Non-pigmented ciliary epithelial cell (primary cell): ENCODE results near the gene FGD6.
"Not testable (repeated sequence)": the region's sequence is repeated elsewhere in the genome, so short reads cannot be mapped to it uniquely, and the experiment has no call there.

ENCODE experiments used
- DNase-seq: peaks from one replicate; pipeline ENCODE4 v3.0.0-alpha.2; 2010; ENCODE audit warnings: low read depth

FGD6 gene

GRCh38 chr12:95178136-95178535, 39.1 kb downstream of the FGD6 start:
- no peak for DNase-seq

DNA sequence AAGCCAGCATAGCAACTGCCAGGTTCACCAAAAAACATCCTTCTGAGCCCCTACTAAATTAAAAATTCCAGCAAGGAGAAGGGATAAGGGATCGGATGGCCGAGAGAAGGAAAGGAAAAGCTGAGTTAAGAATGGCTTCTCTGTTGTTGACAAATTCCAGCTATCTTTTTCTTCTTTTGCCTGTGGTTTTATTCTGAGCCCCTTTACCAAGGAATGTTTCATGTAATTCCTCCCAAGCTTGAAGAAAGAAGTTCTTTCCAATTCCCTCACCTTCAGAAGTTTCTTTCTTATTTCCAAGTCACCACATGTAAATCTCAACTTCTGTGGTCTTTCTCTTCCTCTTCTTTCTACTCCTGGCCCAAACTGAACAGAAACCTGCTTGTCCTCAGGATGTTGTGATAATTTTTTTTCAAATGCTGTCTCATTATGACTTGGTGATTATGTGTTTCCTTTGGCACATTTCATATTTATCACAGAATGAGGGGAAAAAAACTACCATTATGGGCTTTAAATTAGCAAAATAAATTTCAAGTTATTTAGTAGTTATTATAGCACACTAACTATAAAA, 40.0 kb downstream of the FGD6 start:
- no peak for DNase-seq

DNA sequence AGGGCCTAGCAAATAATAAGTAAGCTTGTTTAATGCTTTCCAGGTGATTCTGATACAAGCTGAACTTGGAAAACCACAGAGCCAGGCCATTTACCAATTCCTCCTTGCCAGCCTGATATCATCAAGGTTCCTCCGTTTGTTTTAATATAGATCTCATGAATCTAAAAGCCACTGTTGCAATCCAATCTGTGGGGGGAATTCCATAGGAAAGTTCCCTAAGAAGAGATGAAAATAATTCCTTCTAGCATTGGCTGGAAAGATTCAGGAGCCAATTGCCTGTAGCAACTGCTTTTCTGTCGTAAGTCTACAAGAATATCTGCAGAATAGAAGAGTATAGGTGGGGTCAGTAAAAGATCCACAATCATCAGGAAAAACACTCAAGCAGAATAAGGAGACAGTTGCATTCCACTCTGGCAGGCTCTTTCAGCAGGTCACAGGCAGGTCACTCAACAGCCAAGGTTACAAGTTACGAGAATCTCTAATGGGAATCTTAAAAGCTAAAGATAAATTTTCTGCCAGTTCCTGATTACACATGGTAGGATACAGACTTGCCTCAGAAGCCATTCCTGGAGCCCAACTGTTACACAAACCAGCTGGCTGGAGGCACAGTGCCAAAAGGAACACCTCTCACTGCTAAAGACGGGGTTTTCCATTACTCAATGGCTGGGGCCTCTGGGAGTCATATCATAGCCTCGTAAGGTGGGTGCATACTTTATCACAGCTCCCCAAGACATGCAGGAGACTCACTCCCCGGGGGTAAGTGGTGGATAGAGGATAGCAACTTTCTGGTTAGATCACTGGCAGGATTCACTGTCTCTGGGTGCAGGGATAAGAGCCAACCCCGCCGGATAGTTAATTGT, 43.6 kb downstream of the FGD6 start:
- DNase-seq, result peak; percentile 88

DNA sequence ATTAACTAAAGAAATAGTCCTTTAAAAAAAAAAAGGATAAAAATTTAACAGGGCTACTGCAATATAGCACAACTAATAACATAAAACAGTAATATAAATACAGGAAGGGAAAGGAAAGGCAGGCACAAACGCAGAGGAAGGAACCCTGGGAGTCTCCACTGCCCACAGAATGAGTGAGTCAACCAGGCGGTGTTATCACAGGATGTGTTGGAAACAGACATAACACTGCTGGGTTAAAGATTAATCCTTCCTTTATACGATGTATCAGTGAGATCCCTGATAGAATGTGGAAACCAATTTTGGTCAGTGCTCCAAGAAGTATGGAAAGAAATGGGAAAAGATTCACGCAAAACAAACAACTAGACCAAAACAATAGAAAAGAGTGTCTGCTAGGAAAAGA, 47.9 kb downstream of the FGD6 start:
- DNase-seq, result peak; percentile 72

DNA sequence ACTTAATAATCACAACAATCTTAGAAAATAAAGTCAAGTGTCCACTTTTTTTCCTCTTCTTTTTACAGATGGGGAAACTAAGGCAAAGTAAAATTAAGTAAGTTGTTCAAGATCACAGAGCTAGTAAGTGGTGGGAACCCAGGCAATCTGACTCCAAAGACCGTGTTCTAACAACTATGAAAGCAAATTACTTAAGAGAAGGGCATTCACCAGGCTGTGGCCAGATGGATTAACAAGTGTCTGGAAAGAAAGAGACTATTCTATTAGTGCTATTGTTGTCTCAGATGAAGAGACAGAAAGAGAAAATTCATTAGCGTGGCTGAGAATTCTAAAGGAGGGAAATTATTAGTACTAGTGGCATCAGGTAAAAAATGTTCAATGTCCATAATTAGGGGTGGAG, 48.5 kb downstream of the FGD6 start:
- no peak for DNase-seq

GRCh38 chr12:95164656-95165055, 52.6 kb downstream of the FGD6 start:
- DNase-seq, result no peak

DNA sequence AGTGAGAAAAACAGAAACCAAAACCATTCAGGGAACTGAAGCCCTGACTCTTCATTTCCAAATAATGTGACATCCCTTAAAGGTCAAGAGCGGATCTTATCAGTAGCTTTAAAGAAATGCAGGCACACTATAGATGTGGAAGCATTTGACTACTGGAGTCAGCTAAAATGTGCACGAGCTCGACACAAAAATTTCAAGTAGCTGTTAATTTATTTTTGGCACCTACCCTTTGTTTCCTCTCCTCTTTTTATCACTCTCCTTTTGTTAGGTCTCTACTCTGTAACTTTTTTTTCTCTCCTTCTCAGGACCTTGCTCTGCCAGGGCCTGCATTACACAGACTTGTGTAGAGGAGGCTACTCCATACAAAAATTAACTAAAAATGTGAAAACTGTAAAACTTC, 58.3 kb downstream of the FGD6 start:
- DNase-seq, result no peak

- no peak for DNase-seq
Measured at GRCh38 chr12:95151821-95152220, 65.4 kb downstream of the FGD6 start.

GRCh38 chr12:95151406-95151805, 65.9 kb downstream of the FGD6 start:
- no peak for DNase-seq

DNA sequence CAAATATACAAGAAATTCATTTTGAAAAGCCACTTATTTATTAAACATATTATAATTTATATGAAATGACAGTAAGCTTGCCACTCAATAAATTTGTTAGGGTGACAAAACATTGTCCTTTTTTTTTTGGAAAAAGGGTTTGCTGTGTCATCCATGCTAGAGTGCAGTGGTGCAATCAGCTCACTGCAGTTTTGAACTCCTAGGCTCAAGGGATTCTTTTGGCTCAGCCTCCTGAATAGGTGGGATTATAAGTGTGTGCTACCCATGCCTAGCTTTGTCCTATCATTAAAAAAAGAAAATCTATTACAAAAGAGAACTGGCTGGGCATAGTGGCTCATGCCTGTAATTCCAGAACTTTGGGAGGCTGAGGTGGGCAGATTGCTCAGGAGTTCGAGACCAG, 66.8 kb downstream of the FGD6 start:
- DNase-seq, result no peak

GRCh38 chr12:95147866-95148265, 69.4 kb downstream of the FGD6 start:
- no peak for DNase-seq

- no peak for DNase-seq
Measured at GRCh38 chr12:95146769-95147168, 70.5 kb downstream of the FGD6 start.

GRCh38 chr12:95143621-95144205, 73.6 kb downstream of the FGD6 start:
- DNase-seq, result no peak

- DNase-seq, result no peak
Measured at GRCh38 chr12:95142431-95143151, 74.7 kb downstream of the FGD6 start.

DNA sequence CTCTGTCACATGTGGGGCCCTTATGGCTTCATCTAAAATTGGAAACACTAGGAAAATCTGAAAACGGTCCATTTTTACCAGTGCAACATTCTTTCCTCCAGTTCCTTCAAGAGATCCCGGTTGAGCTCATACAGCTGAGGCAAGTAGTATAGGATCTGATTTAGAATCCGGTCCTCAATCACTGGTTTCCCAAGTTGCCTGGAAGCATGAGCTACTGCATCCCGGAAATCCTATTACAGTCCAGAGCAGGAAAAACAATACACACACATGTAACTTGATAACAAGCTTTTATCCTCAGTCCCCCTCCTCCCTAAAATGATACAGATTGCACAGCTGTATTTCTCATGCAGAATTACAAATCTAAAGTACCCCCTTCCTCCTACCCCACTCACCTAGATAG, 76.0 kb downstream of the FGD6 start:
- DNase-seq, result no peak

GRCh38 chr12:95138031-95138430, 79.2 kb downstream of the FGD6 start:
- not testable (repeated sequence) for DNase-seq

GRCh38 chr12:95136598-95136997, 80.7 kb downstream of the FGD6 start:
- DNase-seq, result no peak

- no peak for DNase-seq
Measured at GRCh38 chr12:95134085-95134484, 83.2 kb downstream of the FGD6 start.

GRCh38 chr12:95131589-95132340, 85.5 kb downstream of the FGD6 start:
- DNase-seq, result no peak

GRCh38 chr12:95130096-95130495, 87.2 kb downstream of the FGD6 start:
- peak; percentile 63 for DNase-seq

DNA sequence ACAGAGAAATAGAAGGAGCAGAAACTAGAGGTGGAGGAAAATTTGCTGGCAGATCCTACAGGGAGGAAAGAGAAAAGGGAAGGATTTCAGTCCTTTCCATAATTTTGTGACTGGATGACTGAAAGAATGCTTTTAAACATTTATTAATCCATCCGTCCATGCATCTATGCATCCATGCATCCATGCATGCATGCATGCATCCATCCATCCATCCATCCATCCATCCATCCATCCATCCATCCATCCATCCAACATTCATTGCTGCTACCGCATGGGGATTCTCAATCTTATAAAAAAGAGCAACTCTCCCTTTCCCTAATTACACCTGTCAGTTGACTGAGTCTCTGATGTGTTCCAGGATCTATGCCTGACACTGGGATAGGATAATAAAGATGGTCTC, 88.2 kb downstream of the FGD6 start:
- no peak for DNase-seq

DNA sequence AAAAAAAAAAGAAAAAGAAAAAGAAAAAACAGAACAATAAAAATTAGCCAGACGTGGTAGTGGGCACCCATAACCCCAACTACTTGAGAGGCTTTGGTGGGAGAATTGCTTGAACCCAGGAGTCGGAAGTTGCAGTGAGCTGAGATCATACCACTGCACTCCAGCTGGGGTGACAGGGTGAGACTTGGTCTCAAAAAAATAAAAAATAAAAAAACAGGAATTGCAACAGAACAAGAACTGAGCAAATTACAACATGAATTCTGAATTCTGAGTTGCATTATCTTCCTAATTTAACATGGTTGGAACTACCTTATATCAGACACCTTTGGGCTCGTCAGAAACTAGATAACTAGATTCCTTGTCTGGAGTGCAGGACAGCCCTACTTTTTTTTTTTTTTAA, 90.5 kb downstream of the FGD6 start:
- no peak for DNase-seq
